GM23338 (cell line): ENCODE data around the gene A1BG.

ENCODE experiments used
- CTCF ChIP-seq, 2 experiments: fragments of 200-600 bp in 1 of 2; sonication (generic) in 1 of 2; conservative IDR thresholded peaks; 2 replicates each; pipeline versions ENCODE4 v1.5.1 to v1.6.1; 2016 to 2017; ENCODE audit warnings: antibody characterized with exemption in 2 of 2, low read depth in 2 of 2, mild to moderate bottlenecking in 2 of 2, moderate library complexity in 1 of 2
- EZH2 ChIP-seq: fragments of 200-600 bp; sonication (generic); IDR thresholded peaks from one replicate; pipeline ENCODE4 v1.8.0; 2017; ENCODE audit warnings: antibody characterized with exemption, mild to moderate bottlenecking, low read depth; ENCODE audit not compliant: unreplicated experiment
- EZH2phosphoT487 ChIP-seq: fragments of 200-600 bp; sonication (generic); IDR thresholded peaks from one replicate; pipeline ENCODE4 v1.8.1; 2018; ENCODE audit warnings: antibody characterized with exemption; ENCODE audit not compliant: unreplicated experiment
- JUNB ChIP-seq: IDR thresholded peaks from one replicate; pipeline ENCODE4 v1.6.1; 2016; ENCODE audit warnings: antibody characterized with exemption; ENCODE audit not compliant: unreplicated experiment
- POLR2AphosphoS5 ChIP-seq: IDR thresholded peaks from 2 replicates; pipeline ENCODE4 v1.6.1; 2016; ENCODE audit warnings: antibody characterized with exemption, low read depth
- ZNF114 ChIP-seq: fragments of 250-450 bp; sonication (Bioruptor Pico); IDR thresholded peaks from 2 replicates; pipeline ENCODE4 v1.5.0; 2020; ENCODE audit warnings: mild to moderate bottlenecking, moderate library complexity
- ZNF462 ChIP-seq: fragments of 250-450 bp; sonication (Bioruptor Pico); IDR thresholded peaks from 2 replicates; pipeline ENCODE4 v1.5.0; 2020; ENCODE audit warnings: mild to moderate bottlenecking, moderate library complexity

GRCh38 chr19:58361900-58362271 lies 8.6 kb upstream of the A1BG start:
- TF ChIP-seq CTCF (conservative IDR thresholded peaks at IDR 0.05; ENCODE audit: low read depth in 2 of 2) (0 out of 4 replicates have a peak, but pooled peaks of 1 of the 2 experiments have one; percentile 5), EZH2 (no peak), POLR2AphosphoS5 (no peak), JUNB (no peak), EZH2phosphoT487 (no peak), ZNF114 (CRISPR knock-in tag) (no peak), ZNF462 (CRISPR knock-in tag) (no peak)
